ENCODE measurements around the gene FGFR2. TPM values are rescaled to one million over a fixed set of nuclear protein-coding genes. Genes with fewer than 3 reads are reported as not detected.

Gene FGFR2
- total RNA-seq, 1 donor, result 0.86 TPM

DNA sequence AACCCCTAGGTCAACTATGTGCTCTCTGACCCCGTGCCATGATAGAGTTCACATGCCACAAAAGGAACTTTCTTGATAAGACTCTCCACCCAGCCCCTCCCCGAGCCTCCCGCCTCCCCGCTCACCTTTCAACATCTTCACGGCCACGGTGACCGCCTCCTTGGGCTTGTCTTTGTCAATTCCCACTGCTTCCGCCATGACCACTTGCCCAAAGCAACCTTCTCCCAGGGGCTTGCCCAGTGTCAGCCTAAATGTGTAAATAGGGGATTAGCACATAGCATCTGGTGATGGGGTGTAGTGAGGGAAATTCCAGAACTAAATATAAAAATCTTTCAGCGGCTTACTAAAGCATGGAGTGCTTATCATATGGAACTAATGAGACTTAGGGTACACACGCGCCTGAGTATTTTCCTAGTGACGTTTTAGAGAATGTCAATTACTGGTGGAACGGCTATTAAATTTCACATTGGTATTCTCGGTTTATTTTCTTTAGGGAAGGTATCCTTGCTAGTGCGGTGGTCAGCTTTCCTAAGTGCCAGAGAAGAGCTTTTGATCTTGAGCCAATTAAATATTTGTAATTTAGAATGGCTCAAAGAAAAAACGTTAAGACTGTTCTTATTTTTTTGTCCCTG is 97.4 kb downstream of the FGFR2 start:
- no peak for DNase-seq (ENCODE audit: low read depth)
- no peak for TF ChIP-seq CTCF (IDR thresholded peaks at IDR 0.05; ENCODE audit: insufficient read depth, low read depth, low read length)

GRCh38 chr10:121497513-121498470 is 100.5 kb downstream of the FGFR2 start:
- no peak overlapping the region for H3K4me3 ChIP-seq (ENCODE audit: low read depth, low read length)
- TF ChIP-seq CTCF (IDR thresholded peaks at IDR 0.05; ENCODE audit: insufficient read depth, low read depth, low read length), result no peak
- DNase-seq (ENCODE audit: low read depth), result no peak

More for the DNA sequence above, 97.4 kb downstream of the FGFR2 start:
- no peak overlapping the region for H3K4me3 ChIP-seq (ENCODE audit: low read depth, low read length)

GRCh38 chr10:121495719-121496118 is 102.5 kb downstream of the FGFR2 start:
- no peak for TF ChIP-seq CTCF (IDR thresholded peaks at IDR 0.05; ENCODE audit: insufficient read depth, low read depth, low read length)
- H3K4me3 ChIP-seq (ENCODE audit: low read depth, low read length), result no peak overlapping the region
- no peak for DNase-seq (ENCODE audit: low read depth)

GRCh38 chr10:121494296-121494695 is 103.9 kb downstream of the FGFR2 start:
- no peak overlapping the region for H3K4me3 ChIP-seq (ENCODE audit: low read depth, low read length)
- DNase-seq (ENCODE audit: low read depth), result no peak
- no peak for TF ChIP-seq CTCF (IDR thresholded peaks at IDR 0.05; ENCODE audit: insufficient read depth, low read depth, low read length)

DNA sequence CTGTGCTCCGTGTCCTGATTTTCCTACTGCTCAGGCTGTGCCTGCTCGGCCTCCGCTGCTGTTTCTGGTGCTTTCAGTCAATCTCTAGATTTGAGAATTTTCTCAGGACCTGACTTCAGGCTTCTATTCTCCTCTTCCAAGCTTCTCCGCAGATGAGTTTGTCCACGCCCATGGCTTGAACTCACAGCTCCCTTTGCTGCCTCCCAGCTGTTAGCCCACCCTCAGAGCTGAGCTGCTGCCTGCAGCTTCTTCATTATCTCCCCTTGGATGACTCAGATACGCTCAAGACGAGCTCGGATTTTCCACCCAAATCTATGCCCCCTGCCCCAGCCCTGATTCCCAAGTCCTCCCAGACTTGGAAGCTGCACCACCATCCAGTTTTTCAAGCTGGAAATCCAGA is 104.7 kb downstream of the FGFR2 start:
- no peak for DNase-seq (ENCODE audit: low read depth)
- H3K4me3 ChIP-seq (ENCODE audit: low read depth, low read length), result no peak overlapping the region
- TF ChIP-seq CTCF (IDR thresholded peaks at IDR 0.05; ENCODE audit: insufficient read depth, low read depth, low read length), result no peak

- no peak for TF ChIP-seq CTCF (IDR thresholded peaks at IDR 0.05; ENCODE audit: insufficient read depth, low read depth, low read length)
- no peak overlapping the region for H3K4me3 ChIP-seq (ENCODE audit: low read depth, low read length)
- DNase-seq (ENCODE audit: low read depth), result no peak
Measured at GRCh38 chr10:121490871-121491519, 107.2 kb downstream of the FGFR2 start.
